ENCODE results near the gene NEURL1B. TPM values are rescaled to one million over a fixed set of nuclear protein-coding genes. Genes with fewer than 3 reads are reported as not detected.

The NEURL1B gene
- polyA plus RNA-seq, 6 donors from 2014 or later: not detected

GRCh38 chr5:172728481-172729241 lies 87.6 kb downstream of the NEURL1B start:
- no peak for ATAC-seq (ENCODE audit: low read depth in 2 of 2)
- peak overlapping the region in 3 of 6 donors; percentile 67 to 92 (median 71) for H3K27ac Mint-ChIP-seq
- H3K9me3 Mint-ChIP-seq: no peaks in the 10 kb centered on the region
- H3K36me3 Mint-ChIP-seq: no peaks in the 10 kb centered on the region
- no peak for DNase-seq
- H3K27me3 Mint-ChIP-seq: peaks cover 0 to 1% (median 0%) of the 10 kb centered on the region in 3 donors
- H3K4me1 Mint-ChIP-seq: peaks cover 0 to 4% (median 0%) of the 10 kb centered on the region in 3 donors
- H3K4me3 Mint-ChIP-seq: no peak overlapping the region

GRCh38 chr5:172729588-172729987 lies 88.5 kb downstream of the NEURL1B start:
- Mint-ChIP-seq H3K27ac (no peak overlapping the region), H3K4me1 (peaks cover 0 to 4% (median 0%) of the 10 kb centered on the region in 3 donors), H3K4me3 (no peak overlapping the region), H3K9me3 (no peaks in the 10 kb centered on the region), H3K27me3 (no peaks in the 10 kb centered on the region), H3K36me3 (no peaks in the 10 kb centered on the region)
- ATAC-seq (ENCODE audit: low read depth in 2 of 2) (no peak), DNase-seq (no peak)

GRCh38 chr5:172730222-172730621 lies 89.2 kb downstream of the NEURL1B start:
- Mint-ChIP-seq H3K27me3 (no peaks in the 10 kb centered on the region), H3K36me3 (no peaks in the 10 kb centered on the region), H3K27ac (peak overlapping the region in 1 of 6 donors; percentile 39), H3K4me1 (peaks cover 0 to 4% (median 4%) of the 10 kb centered on the region in 3 donors), H3K4me3 (no peak overlapping the region), H3K9me3 (no peaks in the 10 kb centered on the region)
- ATAC-seq (ENCODE audit: low read depth in 2 of 2) (no peak), DNase-seq (no peak)

GRCh38 chr5:172730981-172731679 lies 90.1 kb downstream of the NEURL1B start:
- H3K36me3 Mint-ChIP-seq: no peaks in the 10 kb centered on the region
- peaks cover 0 to 4% (median 4%) of the 10 kb centered on the region in 3 donors for H3K4me1 Mint-ChIP-seq
- DNase-seq (no peak), ATAC-seq (ENCODE audit: low read depth in 2 of 2) (no peak)
- no peaks in the 10 kb centered on the region for H3K27me3 Mint-ChIP-seq
- H3K9me3 Mint-ChIP-seq: no peaks in the 10 kb centered on the region
- no peak overlapping the region for H3K4me3 Mint-ChIP-seq
- peak overlapping the region in 4 of 6 donors; percentile 15 to 62 (median 52) for H3K27ac Mint-ChIP-seq

GRCh38 chr5:172731680-172732074 lies 90.6 kb downstream of the NEURL1B start:
- Mint-ChIP-seq H3K4me1 (peaks cover 0 to 4% (median 4%) of the 10 kb centered on the region in 3 donors), H3K9me3 (no peaks in the 10 kb centered on the region), H3K27ac (peak overlapping the region in 3 of 6 donors; percentile 15 to 62 (median 59)), H3K4me3 (no peak overlapping the region), H3K36me3 (no peaks in the 10 kb centered on the region), H3K27me3 (no peaks in the 10 kb centered on the region)
- DNase-seq: no peak
- ATAC-seq (ENCODE audit: low read depth in 2 of 2): no peak

- Mint-ChIP-seq H3K9me3 (no peaks in the 10 kb centered on the region), H3K27me3 (no peaks in the 10 kb centered on the region), H3K27ac (peak overlapping the region in 1 of 6 donors; percentile 78), H3K4me3 (no peak overlapping the region), H3K36me3 (no peaks in the 10 kb centered on the region), H3K4me1 (peaks cover 0 to 4% (median 4%) of the 10 kb centered on the region in 3 donors)
- DNase-seq (no peak), ATAC-seq (ENCODE audit: low read depth in 2 of 2) (no peak)
Measured at GRCh38 chr5:172732201-172732865, 91.3 kb downstream of the NEURL1B start.

GRCh38 chr5:172733131-172733973 lies 92.3 kb downstream of the NEURL1B start:
- Mint-ChIP-seq H3K9me3 (no peaks in the 10 kb centered on the region), H3K4me3 (no peak overlapping the region), H3K4me1 (peaks cover 0 to 4% (median 4%) of the 10 kb centered on the region in 3 donors), H3K36me3 (no peaks in the 10 kb centered on the region), H3K27me3 (no peaks in the 10 kb centered on the region), H3K27ac (peak overlapping the region in 2 of 6 donors; percentile 0 to 21)
- no peak for DNase-seq
- no peak for ATAC-seq (ENCODE audit: low read depth in 2 of 2)

GRCh38 chr5:172733974-172734346 lies 92.9 kb downstream of the NEURL1B start:
- Mint-ChIP-seq H3K4me1 (peaks cover 0 to 4% (median 4%) of the 10 kb centered on the region in 3 donors), H3K27me3 (no peaks in the 10 kb centered on the region), H3K9me3 (no peaks in the 10 kb centered on the region), H3K36me3 (no peaks in the 10 kb centered on the region), H3K27ac (peak overlapping the region in 1 of 6 donors; percentile 14), H3K4me3 (no peak overlapping the region)
- DNase-seq (no peak), ATAC-seq (ENCODE audit: low read depth in 2 of 2) (no peak)

- H3K27ac Mint-ChIP-seq: peak overlapping the region in 3 of 6 donors; percentile 2 to 67 (median 7)
- no peak for ATAC-seq (ENCODE audit: low read depth in 2 of 2)
- peaks cover 0 to 3% (median 0%) of the 10 kb centered on the region in 7 donors for H3K9me3 Mint-ChIP-seq
- H3K36me3 Mint-ChIP-seq: no peaks in the 10 kb centered on the region
- no peak overlapping the region for H3K4me3 Mint-ChIP-seq
- no peak for DNase-seq
- H3K4me1 Mint-ChIP-seq: peaks cover 0 to 4% (median 4%) of the 10 kb centered on the region in 3 donors
- no peaks in the 10 kb centered on the region for H3K27me3 Mint-ChIP-seq
Measured at GRCh38 chr5:172735141-172735831, 94.2 kb downstream of the NEURL1B start.

GRCh38 chr5:172736508-172737135 lies 95.6 kb downstream of the NEURL1B start:
- DNase-seq (no peak), ATAC-seq (ENCODE audit: low read depth in 2 of 2) (no peak)
- H3K27ac Mint-ChIP-seq: peak overlapping the region in 2 of 6 donors; percentile 7 to 41

GRCh38 chr5:172739375-172739774 lies 98.3 kb downstream of the NEURL1B start:
- H3K36me3 Mint-ChIP-seq: no peaks in the 10 kb centered on the region
- peaks cover 13 to 28% (median 21%) of the 10 kb centered on the region in 3 donors for H3K4me1 Mint-ChIP-seq
- peak overlapping the region in 1 of 6 donors; percentile 68 for H3K27ac Mint-ChIP-seq
- peaks cover 0 to 4% (median 0%) of the 10 kb centered on the region in 7 donors for H3K9me3 Mint-ChIP-seq
- DNase-seq: no peak
- ATAC-seq (ENCODE audit: low read depth in 2 of 2): no peak
- no peaks in the 10 kb centered on the region for H3K27me3 Mint-ChIP-seq
- no peak overlapping the region for H3K4me3 Mint-ChIP-seq

More at GRCh38 chr5:172736508-172737135, 95.6 kb downstream of the NEURL1B start:
- Mint-ChIP-seq H3K4me3 (no peak overlapping the region), H3K27me3 (no peaks in the 10 kb centered on the region), H3K4me1 (peaks cover 9 to 12% (median 9%) of the 10 kb centered on the region in 3 donors), H3K9me3 (peaks cover 0 to 4% (median 0%) of the 10 kb centered on the region in 7 donors), H3K36me3 (no peaks in the 10 kb centered on the region)
